GM13976 (cell line): ENCODE results near the gene TMEM190.
"Not testable (repeated sequence)": the region's sequence is repeated elsewhere in the genome, so short reads cannot be mapped to it uniquely, and the experiment has no call there.

Source experiments
- DNase-seq: peaks from one replicate; pipeline ENCODE4 v3.0.0; 2012; ENCODE audit warnings: low spot score
- in situ Hi-C: fragments of 300-500 bp; cut with MboI; formaldehyde crosslinking; loops from one replicate; pipeline ENCODE4 v1.12.0; 2022; ENCODE audit warnings: low sequenced_read_pairs, mixed read lengths, inconsistent platforms; ENCODE audit not compliant: unreplicated experiment
- TF ChIP-seq, protein P1 (sequence below): IDR thresholded peaks from 2 replicates; pipeline ENCODE4 v1.5.1; 2012; ENCODE audit warnings: borderline replicate concordance, mild to moderate bottlenecking; ENCODE audit not compliant: insufficient read depth; ENCODE audit errors: extremely low read depth, missing control alignments, control extremely low read depth

TMEM190 gene

GRCh38 chr19:55376241-55376933, at the start of gene TMEM190:
TSS of gene TMEM190 (plus strand) at chr19:55376826. CDS start at chr19:55376854, 28 bp downstream.
- TF ChIP-seq, protein P1, sequence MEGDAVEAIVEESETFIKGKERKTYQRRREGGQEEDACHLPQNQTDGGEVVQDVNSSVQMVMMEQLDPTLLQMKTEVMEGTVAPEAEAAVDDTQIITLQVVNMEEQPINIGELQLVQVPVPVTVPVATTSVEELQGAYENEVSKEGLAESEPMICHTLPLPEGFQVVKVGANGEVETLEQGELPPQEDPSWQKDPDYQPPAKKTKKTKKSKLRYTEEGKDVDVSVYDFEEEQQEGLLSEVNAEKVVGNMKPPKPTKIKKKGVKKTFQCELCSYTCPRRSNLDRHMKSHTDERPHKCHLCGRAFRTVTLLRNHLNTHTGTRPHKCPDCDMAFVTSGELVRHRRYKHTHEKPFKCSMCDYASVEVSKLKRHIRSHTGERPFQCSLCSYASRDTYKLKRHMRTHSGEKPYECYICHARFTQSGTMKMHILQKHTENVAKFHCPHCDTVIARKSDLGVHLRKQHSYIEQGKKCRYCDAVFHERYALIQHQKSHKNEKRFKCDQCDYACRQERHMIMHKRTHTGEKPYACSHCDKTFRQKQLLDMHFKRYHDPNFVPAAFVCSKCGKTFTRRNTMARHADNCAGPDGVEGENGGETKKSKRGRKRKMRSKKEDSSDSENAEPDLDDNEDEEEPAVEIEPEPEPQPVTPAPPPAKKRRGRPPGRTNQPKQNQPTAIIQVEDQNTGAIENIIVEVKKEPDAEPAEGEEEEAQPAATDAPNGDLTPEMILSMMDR = no peak
- DNase-seq = no peak
- in situ Hi-C loops = no loop called here

- DNase-seq, in situ Hi-C loops: not testable (repeated sequence)
Observed at GRCh38 chr19:55328774-55329318, 47.8 kb upstream of the TMEM190 start.

- DNase-seq, in situ Hi-C loops: not testable (repeated sequence)
Observed at GRCh38 chr19:55329791-55330190, 46.8 kb upstream of the TMEM190 start.

DNA sequence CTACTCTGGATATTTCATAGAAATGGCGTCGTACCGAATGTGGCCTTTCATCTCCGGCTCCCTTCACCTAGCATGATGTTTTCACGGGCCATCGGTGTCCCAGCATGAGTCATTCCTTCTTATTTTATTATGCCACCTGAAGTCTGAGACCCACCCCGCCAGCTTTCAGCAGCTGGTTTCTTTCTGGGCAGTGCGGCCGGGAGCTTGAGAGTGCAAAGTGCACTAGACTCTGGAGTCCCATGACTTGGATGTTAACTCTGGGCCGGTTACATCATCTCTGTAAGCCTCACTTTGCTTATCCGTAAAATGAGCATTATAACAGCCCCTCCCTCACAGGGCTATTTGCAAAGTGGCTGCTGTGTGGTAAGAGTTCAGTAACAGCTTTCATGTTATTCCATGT, 42.8 kb upstream of the TMEM190 start:
- in situ Hi-C loops = no loop called here
- DNase-seq = no peak
- TF ChIP-seq, protein P1 = no peak

DNA sequence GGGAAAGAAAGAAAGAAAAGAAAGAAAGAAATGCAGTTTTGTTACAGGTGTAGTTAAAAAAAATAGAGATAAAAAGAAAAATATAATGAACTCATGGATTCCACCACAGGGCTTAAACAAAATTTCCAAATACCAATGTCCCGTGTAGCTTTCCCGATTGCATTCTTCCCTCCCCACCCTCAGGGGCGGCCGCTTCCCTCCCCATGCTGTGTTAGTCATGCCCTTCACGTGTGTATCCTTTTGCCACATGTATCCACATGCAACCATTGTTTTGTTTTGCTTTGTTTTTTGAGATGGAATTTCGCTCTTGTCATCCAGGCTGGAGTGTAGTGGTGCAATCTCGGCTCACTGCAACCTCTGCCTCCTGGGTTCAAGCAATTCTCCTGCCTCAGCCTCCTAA, 40.5 kb upstream of the TMEM190 start:
- TF ChIP-seq, protein P1 = no peak

GRCh38 chr19:55339105-55339888, 37.3 kb upstream of the TMEM190 start, which contains the start of gene KMT5C:
TSS of gene KMT5C (plus strand) at chr19:55339876. CDS start at chr19:55341937, 2,061 bp downstream.
- peak; percentile 98 for DNase-seq
- TF ChIP-seq, protein P1 = no peak
- in situ Hi-C loops = no loop called here

More for the DNA sequence above, 40.5 kb upstream of the TMEM190 start:
- DNase-seq = no peak
- in situ Hi-C loops = no loop called here

- in situ Hi-C loops = no loop called here
- TF ChIP-seq, protein P1 = no peak
- peak; percentile 62 for DNase-seq
Observed at GRCh38 chr19:55339889-55340783, 36.5 kb upstream of the TMEM190 start.
